HUES48 (cell line): ENCODE results near the gene IGSF3.
A peak's percentile ranks its signal among the peaks of the same experiment; 100 is the strongest.

Source experiments
- H3K27ac ChIP-seq: one replicate; pipeline ENCODE4 v1.7.0; 2013; ENCODE audit warnings: low read depth, low read length, inconsistent platforms
- H3K27me3 ChIP-seq: 2 replicates; pipeline ENCODE4 v1.6.1; 2013; ENCODE audit warnings: mild to moderate bottlenecking, low read length; ENCODE audit not compliant: control insufficient read depth, insufficient read depth
- H3K36me3 ChIP-seq: 2 replicates; pipeline ENCODE4 v1.6.1; 2013; ENCODE audit warnings: low read length; ENCODE audit not compliant: control insufficient read depth, insufficient read depth
- H3K4me1 ChIP-seq: 2 replicates; pipeline ENCODE4 v1.6.1; 2013; ENCODE audit warnings: mild to moderate bottlenecking, low read length; ENCODE audit not compliant: control insufficient read depth, insufficient read depth
- H3K4me3 ChIP-seq: 2 replicates; pipeline ENCODE4 v1.5.1; 2013; ENCODE audit warnings: mild to moderate bottlenecking, low read depth, low read length
- H3K9ac ChIP-seq: 2 replicates; pipeline ENCODE4 v1.6.1; 2013; ENCODE audit warnings: mild to moderate bottlenecking, low read depth, low read length, moderate library complexity
- H3K9me3 ChIP-seq: 2 replicates; pipeline ENCODE4 v1.6.1; 2013; ENCODE audit warnings: low read length; ENCODE audit not compliant: control insufficient read depth, insufficient read depth

IGSF3 gene

GRCh38 chr1:116572771-116573430 lies 94.6 kb downstream of the IGSF3 start:
- H3K9ac ChIP-seq: no peak overlapping the region
- peaks cover 23% of the 10 kb centered on the region for H3K4me1 ChIP-seq
- no peaks in the 10 kb centered on the region for H3K9me3 ChIP-seq
- H3K4me3 ChIP-seq: no peak overlapping the region
- 0 out of 2 replicates have a peak, but pooled peaks cover 6% of the 10 kb centered on the region for H3K36me3 ChIP-seq
- no peak overlapping the region for H3K27ac ChIP-seq
- peaks cover 16% of the 10 kb centered on the region for H3K27me3 ChIP-seq

GRCh38 chr1:116572099-116572498 lies 95.4 kb downstream of the IGSF3 start:
- Histone ChIP-seq H3K36me3 (0 out of 2 replicates have a peak, but pooled peaks cover 2% of the 10 kb centered on the region), H3K27me3 (peaks cover 16% of the 10 kb centered on the region), H3K9ac (no peak overlapping the region), H3K27ac (no peak overlapping the region), H3K9me3 (no peaks in the 10 kb centered on the region), H3K4me3 (no peak overlapping the region), H3K4me1 (peaks cover 23% of the 10 kb centered on the region)

GRCh38 chr1:116571215-116571919 lies 96.2 kb downstream of the IGSF3 start:
- peak overlapping the region; percentile 8 for H3K27ac ChIP-seq
- H3K36me3 ChIP-seq: no peaks in the 10 kb centered on the region
- H3K9ac ChIP-seq: peak overlapping the region; percentile 56
- H3K4me3 ChIP-seq: peak overlapping the region; percentile 86
- peaks cover 23% of the 10 kb centered on the region for H3K4me1 ChIP-seq
- H3K9me3 ChIP-seq: no peaks in the 10 kb centered on the region
- peaks cover 16% of the 10 kb centered on the region for H3K27me3 ChIP-seq

GRCh38 chr1:116570358-116571214 lies 96.9 kb downstream of the IGSF3 start, which contains the start of gene CD58:
CD58 (minus strand) TSS chr1:116571026; CDS start chr1:116570972, 54 bp downstream.
- H3K27me3 ChIP-seq: peaks cover 16% of the 10 kb centered on the region
- peak within 1 kb of the TSS; percentile 86 for H3K4me3 ChIP-seq
- peak within 1 kb of the TSS; percentile 64 for H3K9ac ChIP-seq
- peaks cover 23% of the 10 kb centered on the region for H3K4me1 ChIP-seq
- H3K9me3 ChIP-seq: no peaks in the 10 kb centered on the region
- H3K27ac ChIP-seq: peak within 1 kb of the TSS; percentile 33
- H3K36me3 ChIP-seq: no peaks in the 10 kb centered on the region

GRCh38 chr1:116569776-116570357 lies 97.7 kb downstream of the IGSF3 start:
- Histone ChIP-seq H3K27ac (no peak overlapping the region), H3K36me3 (no peaks in the 10 kb centered on the region)

GRCh38 chr1:116569381-116569670 lies 98.2 kb downstream of the IGSF3 start:
- H3K4me1 ChIP-seq: peaks cover 17% of the 10 kb centered on the region
- H3K9me3 ChIP-seq: no peaks in the 10 kb centered on the region
- no peak overlapping the region for H3K9ac ChIP-seq
- no peak overlapping the region for H3K27ac ChIP-seq
- peaks cover 16% of the 10 kb centered on the region for H3K27me3 ChIP-seq
- no peak overlapping the region for H3K4me3 ChIP-seq
- H3K36me3 ChIP-seq: no peaks in the 10 kb centered on the region

More at GRCh38 chr1:116569776-116570357, 97.7 kb downstream of the IGSF3 start:
- H3K9me3 ChIP-seq: no peaks in the 10 kb centered on the region
- H3K4me1 ChIP-seq: peaks cover 19% of the 10 kb centered on the region
- H3K27me3 ChIP-seq: peaks cover 16% of the 10 kb centered on the region
- H3K9ac ChIP-seq: 0 out of 2 replicates have a peak overlapping the region, but pooled peaks have one; percentile 8
- peak overlapping the region; percentile 86 for H3K4me3 ChIP-seq

- H3K9ac ChIP-seq: no peak overlapping the region
- no peak overlapping the region for H3K4me3 ChIP-seq
- no peak overlapping the region for H3K27ac ChIP-seq
These were observed 98.7 kb downstream of the IGSF3 start for GRCh38 chr1:116568662-116569380.

GRCh38 chr1:116567790-116568661 lies 99.5 kb downstream of the IGSF3 start:
- no peak overlapping the region for H3K9ac ChIP-seq
- peaks cover 16% of the 10 kb centered on the region for H3K27me3 ChIP-seq
- no peak overlapping the region for H3K27ac ChIP-seq
- no peaks in the 10 kb centered on the region for H3K9me3 ChIP-seq
- H3K4me3 ChIP-seq: no peak overlapping the region
- H3K36me3 ChIP-seq: no peaks in the 10 kb centered on the region
- H3K4me1 ChIP-seq: peaks cover 17% of the 10 kb centered on the region

More at GRCh38 chr1:116568662-116569380, 98.7 kb downstream of the IGSF3 start:
- Histone ChIP-seq H3K27me3 (peaks cover 16% of the 10 kb centered on the region), H3K9me3 (no peaks in the 10 kb centered on the region), H3K4me1 (peaks cover 17% of the 10 kb centered on the region), H3K36me3 (no peaks in the 10 kb centered on the region)

GRCh38 chr1:116565222-116565621 lies 102.3 kb downstream of the IGSF3 start:
- H3K36me3 ChIP-seq: no peaks in the 10 kb centered on the region
- H3K27ac ChIP-seq: no peak overlapping the region
- 0 out of 2 replicates have a peak, but pooled peaks cover 3% of the 10 kb centered on the region for H3K4me1 ChIP-seq

More at GRCh38 chr1:116565222-116565621, 102.3 kb downstream of the IGSF3 start:
- H3K27me3 ChIP-seq: no peaks in the 10 kb centered on the region; the same call in 1 of the 2 replicates
- H3K4me3 ChIP-seq: no peak overlapping the region
- H3K9ac ChIP-seq: no peak overlapping the region
- H3K9me3 ChIP-seq: no peaks in the 10 kb centered on the region
